Measurements from ENCODE around the gene ICA1L.

Gene ICA1L

GRCh38 chr2:202723746-202724145, 147.8 kb downstream of the ICA1L start:
- DNase-seq: no peak
